ENCODE results near the gene COG2. TPM values are rescaled to one million over a fixed set of nuclear protein-coding genes. Genes with fewer than 3 reads are reported as not detected.

Gene COG2
- total and polyA plus RNA-seq, 2 of the 13 experiments (the other 11 are each of a cell fraction or from before 2014, with no cell fraction given), result 16.8 to 36.3 TPM

DNA sequence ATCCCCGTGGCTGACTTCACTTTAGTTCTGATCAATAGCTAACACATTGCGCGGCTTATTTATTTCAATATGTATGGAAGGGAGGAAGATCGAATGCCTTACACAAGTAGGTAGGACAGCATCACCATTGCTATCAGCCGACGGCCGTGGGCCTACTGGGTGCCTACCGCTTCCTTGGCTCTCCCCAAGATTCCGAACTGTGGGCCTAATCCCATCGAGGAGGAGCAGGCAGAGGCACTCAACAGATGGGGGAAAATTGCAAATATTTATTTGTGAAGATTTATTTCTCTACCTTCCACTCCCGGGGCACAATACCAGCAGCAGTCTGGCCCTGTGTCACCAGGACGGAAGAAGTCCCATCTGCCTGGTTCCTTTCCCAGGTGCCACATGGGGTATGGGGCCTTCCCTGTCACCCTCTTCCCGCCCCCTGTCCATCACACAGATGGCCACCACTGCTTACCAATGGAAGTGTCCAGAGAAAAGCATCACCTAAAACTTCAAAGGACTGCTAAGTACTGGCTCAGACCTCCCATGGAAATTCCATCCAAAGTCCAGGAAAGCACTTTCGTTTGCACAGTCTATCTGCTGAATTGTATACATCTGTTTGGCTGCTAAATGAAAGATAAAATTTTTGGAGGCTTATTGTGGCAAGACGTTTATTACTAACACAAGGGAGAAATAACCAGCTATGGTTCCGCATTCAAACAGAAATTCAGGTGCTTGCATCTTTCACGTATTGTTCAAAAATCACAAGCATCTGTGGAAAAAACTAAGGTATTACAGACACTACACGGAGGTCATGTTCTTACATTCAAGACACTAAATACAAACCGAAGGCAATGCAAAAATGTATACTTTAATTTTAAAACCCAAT is 59.9 kb downstream of the COG2 start (continued):
- TF ChIP-seq, protein P1, sequence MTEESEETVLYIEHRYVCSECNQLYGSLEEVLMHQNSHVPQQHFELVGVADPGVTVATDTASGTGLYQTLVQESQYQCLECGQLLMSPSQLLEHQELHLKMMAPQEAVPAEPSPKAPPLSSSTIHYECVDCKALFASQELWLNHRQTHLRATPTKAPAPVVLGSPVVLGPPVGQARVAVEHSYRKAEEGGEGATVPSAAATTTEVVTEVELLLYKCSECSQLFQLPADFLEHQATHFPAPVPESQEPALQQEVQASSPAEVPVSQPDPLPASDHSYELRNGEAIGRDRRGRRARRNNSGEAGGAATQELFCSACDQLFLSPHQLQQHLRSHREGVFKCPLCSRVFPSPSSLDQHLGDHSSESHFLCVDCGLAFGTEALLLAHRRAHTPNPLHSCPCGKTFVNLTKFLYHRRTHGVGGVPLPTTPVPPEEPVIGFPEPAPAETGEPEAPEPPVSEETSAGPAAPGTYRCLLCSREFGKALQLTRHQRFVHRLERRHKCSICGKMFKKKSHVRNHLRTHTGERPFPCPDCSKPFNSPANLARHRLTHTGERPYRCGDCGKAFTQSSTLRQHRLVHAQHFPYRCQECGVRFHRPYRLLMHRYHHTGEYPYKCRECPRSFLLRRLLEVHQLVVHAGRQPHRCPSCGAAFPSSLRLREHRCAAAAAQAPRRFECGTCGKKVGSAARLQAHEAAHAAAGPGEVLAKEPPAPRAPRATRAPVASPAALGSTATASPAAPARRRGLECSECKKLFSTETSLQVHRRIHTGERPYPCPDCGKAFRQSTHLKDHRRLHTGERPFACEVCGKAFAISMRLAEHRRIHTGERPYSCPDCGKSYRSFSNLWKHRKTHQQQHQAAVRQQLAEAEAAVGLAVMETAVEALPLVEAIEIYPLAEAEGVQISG (CRISPR knock-in tag; IDR thresholded peaks at IDR 0.05), result 0 out of 2 replicates have a peak, but pooled peaks have one; percentile 34
- 0 out of 2 replicates have a peak, but pooled peaks have one; percentile 73 for TF ChIP-seq MEIS1 (CRISPR knock-in tag; IDR thresholded peaks at IDR 0.05; ENCODE audit: borderline replicate concordance)
- TF ChIP-seq ZFP41 (CRISPR knock-in tag; IDR thresholded peaks at IDR 0.05; ENCODE audit: borderline replicate concordance), result peak; percentile 17; the same call in 1 of the 2 replicates
- peak; percentile 57; the same call in 1 of the 2 replicates for TF ChIP-seq CBFB (CRISPR knock-in tag; IDR thresholded peaks at IDR 0.05)
- no peak for TF ChIP-seq RFX5 (IDR thresholded peaks at IDR 0.05; ENCODE audit: low read depth, low read length)
- no peak for TF ChIP-seq NCOA1 (CRISPR knock-in tag; IDR thresholded peaks at IDR 0.05)
- TF ChIP-seq TSC22D2 (CRISPR knock-in tag; IDR thresholded peaks at IDR 0.05; ENCODE audit: borderline replicate concordance), result no peak
- TF ChIP-seq BCL6 (CRISPR knock-in tag; IDR thresholded peaks at IDR 0.05), result peak; percentile 22; the same call in 1 of the 2 replicates
- 0 out of 2 replicates have a peak, but pooled peaks have one; percentile 45 for TF ChIP-seq EED (CRISPR knock-in tag; IDR thresholded peaks at IDR 0.05)
- TF ChIP-seq NFYC (CRISPR knock-in tag; IDR thresholded peaks at IDR 0.05), result peak; percentile 90
- TF ChIP-seq ZNF569 (CRISPR knock-in tag; IDR thresholded peaks at IDR 0.05; ENCODE audit: borderline replicate concordance), result no peak
- TF ChIP-seq POLR2AphosphoS5 (IDR thresholded peaks at IDR 0.05; ENCODE audit: low read depth, low read length), result 0 out of 2 replicates have a peak, but pooled peaks have one; percentile 43
- TF ChIP-seq, protein P2, sequence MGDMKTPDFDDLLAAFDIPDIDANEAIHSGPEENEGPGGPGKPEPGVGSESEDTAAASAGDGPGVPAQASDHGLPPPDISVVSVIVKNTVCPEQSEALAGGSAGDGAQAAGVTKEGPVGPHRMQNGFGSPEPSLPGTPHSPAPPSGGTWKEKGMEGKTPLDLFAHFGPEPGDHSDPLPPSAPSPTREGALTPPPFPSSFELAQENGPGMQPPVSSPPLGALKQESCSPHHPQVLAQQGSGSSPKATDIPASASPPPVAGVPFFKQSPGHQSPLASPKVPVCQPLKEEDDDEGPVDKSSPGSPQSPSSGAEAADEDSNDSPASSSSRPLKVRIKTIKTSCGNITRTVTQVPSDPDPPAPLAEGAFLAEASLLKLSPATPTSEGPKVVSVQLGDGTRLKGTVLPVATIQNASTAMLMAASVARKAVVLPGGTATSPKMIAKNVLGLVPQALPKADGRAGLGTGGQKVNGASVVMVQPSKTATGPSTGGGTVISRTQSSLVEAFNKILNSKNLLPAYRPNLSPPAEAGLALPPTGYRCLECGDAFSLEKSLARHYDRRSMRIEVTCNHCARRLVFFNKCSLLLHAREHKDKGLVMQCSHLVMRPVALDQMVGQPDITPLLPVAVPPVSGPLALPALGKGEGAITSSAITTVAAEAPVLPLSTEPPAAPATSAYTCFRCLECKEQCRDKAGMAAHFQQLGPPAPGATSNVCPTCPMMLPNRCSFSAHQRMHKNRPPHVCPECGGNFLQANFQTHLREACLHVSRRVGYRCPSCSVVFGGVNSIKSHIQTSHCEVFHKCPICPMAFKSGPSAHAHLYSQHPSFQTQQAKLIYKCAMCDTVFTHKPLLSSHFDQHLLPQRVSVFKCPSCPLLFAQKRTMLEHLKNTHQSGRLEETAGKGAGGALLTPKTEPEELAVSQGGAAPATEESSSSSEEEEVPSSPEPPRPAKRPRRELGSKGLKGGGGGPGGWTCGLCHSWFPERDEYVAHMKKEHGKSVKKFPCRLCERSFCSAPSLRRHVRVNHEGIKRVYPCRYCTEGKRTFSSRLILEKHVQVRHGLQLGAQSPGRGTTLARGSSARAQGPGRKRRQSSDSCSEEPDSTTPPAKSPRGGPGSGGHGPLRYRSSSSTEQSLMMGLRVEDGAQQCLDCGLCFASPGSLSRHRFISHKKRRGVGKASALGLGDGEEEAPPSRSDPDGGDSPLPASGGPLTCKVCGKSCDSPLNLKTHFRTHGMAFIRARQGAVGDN (CRISPR knock-in tag; IDR thresholded peaks at IDR 0.05), result peak; percentile 42; the same call in 1 of the 2 replicates
- 0 out of 2 replicates have a peak, but pooled peaks have one; percentile 43 for TF ChIP-seq ZNF431 (CRISPR knock-in tag; IDR thresholded peaks at IDR 0.05; ENCODE audit: borderline replicate concordance, low read depth)
- 0 out of 2 replicates have a peak, but pooled peaks have one; percentile 30 for TF ChIP-seq CEBPG (CRISPR knock-in tag; IDR thresholded peaks at IDR 0.05)
- TF ChIP-seq MAZ (IDR thresholded peaks at IDR 0.05; ENCODE audit: borderline replicate concordance, low read depth, low read length), result 0 out of 2 replicates have a peak, but pooled peaks have one; percentile 17
- no peak for TF ChIP-seq MAZ (CRISPR knock-in tag; IDR thresholded peaks at IDR 0.05; ENCODE audit: low read depth)
- peak; percentile 59; the same call in 1 of the 2 replicates for TF ChIP-seq HDAC2 (CRISPR knock-in tag; IDR thresholded peaks at IDR 0.05)
- peak; percentile 26; the same call in 1 of the 2 replicates for TF ChIP-seq RCOR2 (CRISPR knock-in tag; IDR thresholded peaks at IDR 0.05)
- 0 out of 2 replicates have a peak, but pooled peaks have one; percentile 46 for TF ChIP-seq REL (CRISPR knock-in tag; conservative IDR thresholded peaks at IDR 0.05)
- TF ChIP-seq SNRNP70 (IDR thresholded peaks at IDR 0.05; ENCODE audit: low read depth, low read length), result no peak
- TF ChIP-seq ATF7 (IDR thresholded peaks at IDR 0.05), result no peak
- 0 out of 2 replicates have a peak, but pooled peaks have one; percentile 6 for TF ChIP-seq ATF7 (CRISPR knock-in tag; IDR thresholded peaks at IDR 0.05)
